ENCODE measurements around the gene HEPH.
"Not testable (repeated sequence)": the region's sequence is repeated elsewhere in the genome, so short reads cannot be mapped to it uniquely, and the experiment has no call there.

The HEPH gene

DNA sequence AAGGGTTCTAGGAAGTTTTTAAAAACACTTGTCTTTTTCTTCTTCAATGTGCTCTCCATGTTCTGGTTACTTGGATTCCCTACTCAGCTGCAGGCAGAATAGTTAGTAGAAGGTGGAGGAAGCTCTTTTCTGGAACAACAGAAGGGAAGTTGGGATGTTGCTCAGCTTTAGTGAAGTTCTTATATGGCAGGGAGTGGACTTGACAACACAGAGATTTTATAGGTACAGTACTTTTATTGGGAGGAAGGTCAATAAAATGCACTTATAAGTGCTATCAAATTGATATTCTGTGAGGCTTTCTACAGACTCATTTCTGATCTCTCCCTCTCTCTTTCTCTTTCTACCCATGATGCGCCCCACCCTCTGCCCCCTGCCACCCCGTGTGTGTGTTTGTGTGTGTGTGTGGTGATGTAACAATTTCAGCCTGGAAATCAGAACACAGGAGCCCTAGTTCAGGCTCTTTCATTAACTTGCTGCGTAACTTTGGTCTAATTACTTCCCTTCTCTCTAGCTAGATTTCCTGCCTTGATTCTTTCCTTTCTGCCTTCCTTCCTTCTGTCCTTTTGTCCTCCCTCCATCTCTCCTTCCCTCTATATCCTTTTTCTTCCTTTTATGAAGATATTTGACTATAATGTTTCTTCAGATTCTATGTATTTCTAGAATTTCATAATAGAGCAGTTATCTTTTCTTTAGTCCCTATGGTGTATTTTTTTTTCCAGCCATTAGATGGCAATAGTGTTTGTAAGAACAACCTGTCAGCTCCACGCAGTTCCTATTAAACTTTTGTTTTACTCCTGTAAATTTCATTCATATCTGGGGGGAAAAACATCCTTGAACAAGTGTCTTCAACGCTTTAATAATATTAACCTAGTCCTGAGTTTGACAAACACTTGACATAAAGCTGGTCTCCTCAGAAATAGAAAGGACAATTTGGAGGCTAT is 37.1 kb downstream of the HEPH start:
- DNase-seq (ENCODE audit: low read depth in 3 of 3), result no peak

DNA sequence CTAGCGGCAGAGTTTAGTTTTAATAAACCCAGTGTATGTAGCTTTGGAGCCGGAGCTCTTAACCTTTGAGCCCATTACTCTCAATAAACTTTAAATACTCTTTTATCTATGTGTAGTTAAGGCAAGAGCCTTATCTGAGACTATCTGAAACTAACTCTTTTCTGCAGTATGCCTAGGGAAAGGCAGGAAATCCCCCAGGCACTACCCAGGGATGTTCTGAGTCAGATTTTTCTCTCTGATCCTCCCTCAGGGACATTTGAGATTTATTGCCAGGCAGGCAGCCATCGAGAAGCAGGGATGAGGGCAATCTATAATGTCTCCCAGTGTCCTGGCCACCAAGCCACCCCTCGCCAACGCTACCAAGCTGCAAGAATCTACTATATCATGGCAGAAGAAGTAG is 39.1 kb downstream of the HEPH start:
- no peak for DNase-seq (ENCODE audit: low read depth in 3 of 3)

- no peak for DNase-seq (ENCODE audit: low read depth in 3 of 3)
Observed at GRCh38 chrX:66221856-66222255, 57.8 kb downstream of the HEPH start.

DNA sequence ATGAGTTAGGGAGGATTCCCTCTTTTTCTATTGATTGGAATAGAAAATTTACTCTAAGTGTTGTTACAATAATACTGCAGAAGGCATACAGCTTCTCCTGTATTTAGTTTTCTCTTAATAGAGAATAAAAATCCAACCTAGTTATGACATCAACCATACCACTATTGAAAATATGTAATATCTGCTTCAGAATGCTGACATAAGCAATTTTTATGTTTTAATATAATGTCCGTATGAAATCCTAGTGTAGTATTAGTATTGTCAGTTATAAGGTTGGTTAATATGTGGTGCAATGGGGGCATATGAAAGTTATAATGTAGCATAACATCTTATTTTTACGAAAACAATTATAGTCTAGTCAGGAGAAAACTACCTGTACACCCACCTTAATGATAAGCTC is 68.2 kb downstream of the HEPH start:
- DNase-seq (ENCODE audit: low read depth in 3 of 3), result no peak

GRCh38 chrX:66233209-66233608 is 69.2 kb downstream of the HEPH start:
- no peak for DNase-seq (ENCODE audit: low read depth in 3 of 3)

DNA sequence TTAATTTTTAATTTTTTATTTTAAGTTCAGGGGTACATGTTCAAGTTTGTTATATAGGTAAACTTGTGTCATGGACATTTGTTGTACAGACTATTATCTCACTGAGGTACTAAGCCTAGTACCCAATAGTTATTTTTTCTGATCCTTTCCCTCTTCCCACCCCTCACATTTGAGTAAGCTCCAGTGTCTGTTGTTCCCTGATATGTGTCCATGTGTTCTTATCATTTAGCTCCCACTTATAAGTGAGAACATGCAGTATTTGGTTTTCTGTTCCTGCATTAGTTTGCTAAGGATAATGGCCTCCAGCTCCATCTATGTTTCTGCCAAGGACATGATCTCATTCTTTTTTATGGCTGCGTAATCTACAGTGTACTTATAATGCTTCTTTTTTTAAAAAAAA is 69.9 kb downstream of the HEPH start:
- not testable (repeated sequence) for DNase-seq (ENCODE audit: low read depth in 3 of 3)

DNA sequence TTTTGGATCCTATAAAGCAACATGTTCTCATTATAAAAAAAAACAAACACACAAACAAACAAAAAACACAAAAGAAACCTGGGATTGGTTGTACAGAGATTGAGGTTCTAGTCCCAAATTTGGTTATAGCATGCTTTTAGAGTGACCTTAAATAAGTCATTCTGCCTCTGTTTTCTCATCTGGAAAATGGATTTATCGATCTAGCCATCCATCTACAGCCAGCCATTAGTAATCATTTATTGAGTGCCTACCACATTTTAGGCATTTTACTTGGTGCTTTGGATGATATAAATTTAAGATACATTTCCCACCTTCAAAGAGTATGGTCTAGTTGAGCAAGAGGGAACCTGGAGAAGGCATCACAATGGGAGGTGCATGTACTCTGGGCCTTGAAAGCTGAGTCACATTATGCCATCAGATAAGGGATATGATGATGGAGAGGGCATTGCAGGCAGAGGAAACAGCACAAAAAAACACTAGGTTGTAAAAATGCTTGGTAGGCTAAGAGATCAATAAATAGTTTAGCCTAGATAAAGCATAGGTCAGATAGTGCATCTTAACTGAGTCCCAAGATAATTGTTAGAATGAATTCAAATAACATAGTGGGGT is 91.4 kb downstream of the HEPH start:
- DNase-seq (ENCODE audit: low read depth in 3 of 3), result no peak

GRCh38 chrX:66262807-66263206 is 98.8 kb downstream of the HEPH start:
- DNase-seq (ENCODE audit: low read depth in 3 of 3), result no peak

Data from stimulated activated CD4-positive, alpha-beta T cell treated with anti-CD3 and anti-CD28 coated beads, TNF-alpha, amount 100 ng/mL, for 24 hours (primary cell).